NB4 (cell line): Measurements from ENCODE around the gene STX1A.

ENCODE experiments used
- CTCF ChIP-seq: IDR thresholded peaks from one replicate; pipeline ENCODE4 v1.5.1; 2012; ENCODE audit warnings: low read depth, low read length
- MAX ChIP-seq: IDR thresholded peaks from 2 replicates; pipeline ENCODE4 v1.6.1; 2011; ENCODE audit warnings: low read depth, low read length
- POLR2A ChIP-seq: IDR thresholded peaks from 2 replicates; pipeline ENCODE4 v1.6.1; 2011; ENCODE audit warnings: mild to moderate bottlenecking; ENCODE audit not compliant: insufficient read length; ENCODE audit errors: extremely low read depth

GRCh38 chr7:73735528-73735905 is 16.0 kb upstream of the STX1A start:
- no peak for TF ChIP-seq CTCF
- no peak for TF ChIP-seq MAX
- TF ChIP-seq POLR2A: no peak
